Central memory CD4-positive, alpha-beta T cell (primary cell): ENCODE results near the gene DEFB112.

Experiments
- DNase-seq: peaks from one replicate; pipeline ENCODE4 v3.0.0; 2022
- total RNA-seq, 3 experiments: gene quantifications; one replicate each; lab custom pipeline; 2026; lab: John Stamatoyannopoulos, UW

Gene DEFB112
- total RNA-seq, result 0 reads per million in 3 experiments

- no peak for DNase-seq
Measured at GRCh38 chr6:50049829-50050228, at the start of gene DEFB112. Gene DEFB112 (minus strand): TSS chr6:50049929. CDS start chr6:50049869, 60 bp downstream.

- DNase-seq, result no peak
Measured at GRCh38 chr6:50098641-50098993, 48.9 kb upstream of the DEFB112 start.

- DNase-seq, result no peak
Measured at GRCh38 chr6:50097966-50098640, 48.4 kb upstream of the DEFB112 start.

- DNase-seq, result no peak
Measured at GRCh38 chr6:50096296-50096695, 46.6 kb upstream of the DEFB112 start.

GRCh38 chr6:50093938-50094272 lies 44.2 kb upstream of the DEFB112 start:
- DNase-seq, result no peak

- DNase-seq, result no peak
Measured at GRCh38 chr6:50093116-50093937, 43.6 kb upstream of the DEFB112 start.

- no peak for DNase-seq
Measured at GRCh38 chr6:50091641-50092040, 41.9 kb upstream of the DEFB112 start.

GRCh38 chr6:50089911-50090310 lies 40.2 kb upstream of the DEFB112 start:
- no peak for DNase-seq

GRCh38 chr6:50087231-50087954 lies 37.7 kb upstream of the DEFB112 start:
- DNase-seq, result no peak

GRCh38 chr6:50077385-50077784 lies 27.7 kb upstream of the DEFB112 start:
- no peak for DNase-seq

GRCh38 chr6:50076431-50076830 lies 26.7 kb upstream of the DEFB112 start:
- no peak for DNase-seq

- DNase-seq, result no peak
Measured at GRCh38 chr6:50071921-50072320, 22.2 kb upstream of the DEFB112 start.

- no peak for DNase-seq
Measured at GRCh38 chr6:50070101-50070500, 20.4 kb upstream of the DEFB112 start.

- no peak for DNase-seq
Measured at GRCh38 chr6:50062051-50062450, 12.3 kb upstream of the DEFB112 start.

- no peak for DNase-seq
Measured at GRCh38 chr6:50056242-50056641, 6.5 kb upstream of the DEFB112 start.

GRCh38 chr6:50047026-50047425 lies 2.7 kb downstream of the DEFB112 start:
- DNase-seq, result no peak

GRCh38 chr6:50030777-50031562 lies 18.8 kb downstream of the DEFB112 start:
- no peak for DNase-seq

- DNase-seq, result no peak
Measured at GRCh38 chr6:50030350-50030749, 19.4 kb downstream of the DEFB112 start.

- no peak for DNase-seq
Measured at GRCh38 chr6:50025258-50025657, 24.5 kb downstream of the DEFB112 start.

- DNase-seq, result no peak
Measured at GRCh38 chr6:50021894-50022293, 27.8 kb downstream of the DEFB112 start, which contains the start of gene DEFB110. Gene DEFB110 (minus strand): TSS chr6:50021994. CDS start chr6:50021935, 59 bp downstream.

GRCh38 chr6:50007819-50008218 lies 41.9 kb downstream of the DEFB112 start:
- no peak for DNase-seq

- no peak for DNase-seq
Measured at GRCh38 chr6:50003139-50003538, 46.6 kb downstream of the DEFB112 start.

- DNase-seq, result no peak
Measured at GRCh38 chr6:49995278-49995677, 54.5 kb downstream of the DEFB112 start.
